ENCODE results near the gene VPS36. TPM values are rescaled to one million over a fixed set of nuclear protein-coding genes. Genes with fewer than 3 reads are reported as not detected.
"Not testable (repeated sequence)": the region's sequence is repeated elsewhere in the genome, so short reads cannot be mapped to it uniquely, and the experiment has no call there.

Gene VPS36
- total RNA-seq (2014; rRNA removed; shearing (Covaris generic)) (26.5 and 35.9 TPM in 2 replicates), total RNA-seq (2022) (30.6 and 34.5 TPM in 2 replicates), Bru-seq, nascent RNA (percentile 73 among the genes with signal in this experiment), BruChase-seq, experiment 1, labeled RNA remaining after a 6-hour chase (percentile 86 among the genes with signal in this experiment), BruChase-seq, experiment 2, labeled RNA remaining after a 2-hour chase (percentile 89 among the genes with signal in this experiment)
- long read RNA-seq, full-length matches to known transcripts = 30 of 47 reads
- long read RNA-seq, partial matches to known transcripts = 5 of 47 reads
- long read RNA-seq, other reads (novel, unspliced or antisense) = 12 of 47 reads

- ChIA-PET POLR2A (interaction anchor here (1.1 kb wide), 2 partner anchors 9 to 14 kb away, joined by 4 to 6 read pairs; no protein-coding TSS in a partner anchor), CTCF (ENCODE audit: unreplicated experiment) (interaction anchor here (0.6 to 0.7 kb wide), 2 partner anchors 104 to 111 kb away, joined by 3 to 4 read pairs; no protein-coding TSS in a partner anchor)
- Histone ChIP-seq H3K4me3 (ENCODE audit: low read depth, low read length, poor library complexity, severe bottlenecking) (peak within 1 kb of the TSS; percentile 75), H3K36me3 (ENCODE audit: insufficient read depth, low read length) (no peaks in the 10 kb centered on the region), H3K9me3 (ENCODE audit: low read length) (no peaks in the 10 kb centered on the region), H3K4me2 (ENCODE audit: low read length) (peak within 1 kb of the TSS; percentile 93), H3K9me2 (ENCODE audit: insufficient read depth, low read length) (no peaks in the 10 kb centered on the region), H2AFZ (ENCODE audit: low read length) (peak within 1 kb of the TSS; percentile 45), H3K79me2 (ENCODE audit: insufficient read depth, low read depth, low read length) (peaks cover 21% of the 10 kb centered on the region; the same call in 1 of the 2 replicates), H3K4me1 (ENCODE audit: insufficient read depth, low read length, poor library complexity, severe bottlenecking) (peaks cover 28% of the 10 kb centered on the region), H3K27ac (ENCODE audit: low read depth, low read length, poor library complexity, severe bottlenecking) (peak within 1 kb of the TSS; percentile 34), H4K20me1 (ENCODE audit: insufficient read depth, low read length) (0 out of 2 replicates have a peak, but pooled peaks cover 5% of the 10 kb centered on the region)
- TF ChIP-seq EZH2phosphoT487 (IDR thresholded peaks at IDR 0.05; ENCODE audit: borderline replicate concordance, low read depth, low read length) (no peak), CTCF (conservative IDR thresholded peaks at IDR 0.05; ENCODE audit: low read length) (peak; percentile 91)
- BruUV-seq (replicated peaks) = no TSS peak
- intact Hi-C loops (cut with micrococcal nuclease; ENCODE audit: unreplicated experiment) = loop anchor here (1.0 to 10.0 kb wide), 5 partner anchors 107 to 998 kb away; partner anchors contain the start of genes INTS6 and NEK3
- DNase-seq (ENCODE audit: low spot score) = peak; percentile 95
These were observed at the start of gene VPS36 for GRCh38 chr13:52450012-52450792. TSS of gene VPS36 (minus strand) at chr13:52450634. CDS start at chr13:52450594, 40 bp downstream.

- H3K9me3 ChIP-seq (ENCODE audit: low read length); POLR2A ChIA-PET; H3K4me2 ChIP-seq (ENCODE audit: low read length); BruUV-seq (replicated peaks); H3K9me2 ChIP-seq (ENCODE audit: insufficient read depth, low read length); H3K27ac ChIP-seq (ENCODE audit: low read depth, low read length, poor library complexity, severe bottlenecking); DNase-seq (ENCODE audit: low spot score); CTCF ChIA-PET (ENCODE audit: unreplicated experiment); intact Hi-C loops (cut with micrococcal nuclease; ENCODE audit: unreplicated experiment); H3K36me3 ChIP-seq (ENCODE audit: insufficient read depth, low read length); H3K4me3 ChIP-seq (ENCODE audit: low read depth, low read length, poor library complexity, severe bottlenecking); H2AFZ ChIP-seq (ENCODE audit: low read length); H4K20me1 ChIP-seq (ENCODE audit: insufficient read depth, low read length); H3K4me1 ChIP-seq (ENCODE audit: insufficient read depth, low read length, poor library complexity, severe bottlenecking); H3K79me2 ChIP-seq (ENCODE audit: insufficient read depth, low read depth, low read length): not testable (repeated sequence)
These were observed 47.5 kb upstream of the VPS36 start for GRCh38 chr13:52497979-52498378.

- H3K4me1 ChIP-seq (ENCODE audit: insufficient read depth, low read length, poor library complexity, severe bottlenecking); H3K9me3 ChIP-seq (ENCODE audit: low read length); H3K36me3 ChIP-seq (ENCODE audit: insufficient read depth, low read length); DNase-seq (ENCODE audit: low spot score); BruUV-seq (replicated peaks); H3K9me2 ChIP-seq (ENCODE audit: insufficient read depth, low read length); H3K79me2 ChIP-seq (ENCODE audit: insufficient read depth, low read depth, low read length); H3K4me2 ChIP-seq (ENCODE audit: low read length); POLR2A ChIA-PET; H4K20me1 ChIP-seq (ENCODE audit: insufficient read depth, low read length); CTCF ChIA-PET (ENCODE audit: unreplicated experiment); H3K4me3 ChIP-seq (ENCODE audit: low read depth, low read length, poor library complexity, severe bottlenecking); H2AFZ ChIP-seq (ENCODE audit: low read length); H3K27ac ChIP-seq (ENCODE audit: low read depth, low read length, poor library complexity, severe bottlenecking); intact Hi-C loops (cut with micrococcal nuclease; ENCODE audit: unreplicated experiment): not testable (repeated sequence)
These were observed 43.8 kb upstream of the VPS36 start for GRCh38 chr13:52494241-52494640.

- H3K4me3 ChIP-seq (ENCODE audit: low read depth, low read length, poor library complexity, severe bottlenecking); H3K9me3 ChIP-seq (ENCODE audit: low read length); H3K9me2 ChIP-seq (ENCODE audit: insufficient read depth, low read length); CTCF ChIA-PET (ENCODE audit: unreplicated experiment); H4K20me1 ChIP-seq (ENCODE audit: insufficient read depth, low read length); POLR2A ChIA-PET; BruUV-seq (replicated peaks); H3K36me3 ChIP-seq (ENCODE audit: insufficient read depth, low read length); H3K4me1 ChIP-seq (ENCODE audit: insufficient read depth, low read length, poor library complexity, severe bottlenecking); H3K4me2 ChIP-seq (ENCODE audit: low read length); H2AFZ ChIP-seq (ENCODE audit: low read length); intact Hi-C loops (cut with micrococcal nuclease; ENCODE audit: unreplicated experiment); H3K79me2 ChIP-seq (ENCODE audit: insufficient read depth, low read depth, low read length); H3K27ac ChIP-seq (ENCODE audit: low read depth, low read length, poor library complexity, severe bottlenecking); DNase-seq (ENCODE audit: low spot score): not testable (repeated sequence)
These were observed 40.6 kb upstream of the VPS36 start for GRCh38 chr13:52491015-52491414.

GRCh38 chr13:52488763-52489162 lies 38.3 kb upstream of the VPS36 start:
- H3K27ac ChIP-seq (ENCODE audit: low read depth, low read length, poor library complexity, severe bottlenecking); intact Hi-C loops (cut with micrococcal nuclease; ENCODE audit: unreplicated experiment); H4K20me1 ChIP-seq (ENCODE audit: insufficient read depth, low read length); BruUV-seq (replicated peaks); H3K4me2 ChIP-seq (ENCODE audit: low read length); H2AFZ ChIP-seq (ENCODE audit: low read length); H3K36me3 ChIP-seq (ENCODE audit: insufficient read depth, low read length); H3K4me1 ChIP-seq (ENCODE audit: insufficient read depth, low read length, poor library complexity, severe bottlenecking); CTCF ChIA-PET (ENCODE audit: unreplicated experiment); POLR2A ChIA-PET; H3K4me3 ChIP-seq (ENCODE audit: low read depth, low read length, poor library complexity, severe bottlenecking); H3K9me3 ChIP-seq (ENCODE audit: low read length); DNase-seq (ENCODE audit: low spot score); H3K9me2 ChIP-seq (ENCODE audit: insufficient read depth, low read length); H3K79me2 ChIP-seq (ENCODE audit: insufficient read depth, low read depth, low read length): not testable (repeated sequence)

All from OCI-LY7 (cell line).